Measurements from ENCODE around the gene SORL1.

GRCh38 chr11:121412000-121412587 is 40.0 kb upstream of the SORL1 start:
- no peak for TF ChIP-seq CTCF (IDR thresholded peaks at IDR 0.05; ENCODE audit: borderline replicate concordance, extremely low read depth, low read length, poor library complexity, severe bottlenecking)
- TF ChIP-seq EZH2 (IDR thresholded peaks at IDR 0.05; ENCODE audit: borderline replicate concordance, low read depth, low read length, severe bottlenecking): no peak
